Measurements from ENCODE around the gene PTPN14. TPM values are rescaled to one million over a fixed set of nuclear protein-coding genes. Genes with fewer than 3 reads are reported as not detected.

PTPN14 gene
- total RNA-seq, 6 donors from 2014 or later, result 15.4 to 42.9 (median 27.0) TPM

DNA sequence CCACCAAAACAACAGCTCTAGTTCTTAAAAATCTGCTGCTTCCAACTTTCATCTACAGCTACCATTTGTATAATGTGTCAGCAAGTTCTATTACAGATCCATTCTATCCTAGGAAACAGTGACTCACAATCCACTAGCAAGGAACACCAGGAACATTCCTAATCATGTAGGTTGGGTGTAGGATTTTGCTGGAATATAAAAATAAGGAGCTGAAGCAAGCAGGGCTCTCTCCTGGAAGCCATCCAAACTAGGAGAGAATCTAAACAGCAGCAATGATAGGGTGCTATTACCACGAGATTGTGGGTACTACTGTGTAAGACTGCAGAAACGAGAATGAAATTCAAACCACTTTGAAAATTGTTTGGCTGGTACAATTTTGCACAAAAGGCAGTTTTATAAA is 135.0 kb downstream of the PTPN14 start:
- no peaks in the 10 kb centered on the region for H3K36me3 ChIP-seq
- no peaks in the 10 kb centered on the region for H3K9me3 ChIP-seq
- H3K4me3 ChIP-seq, result no peak overlapping the region
- H3K27me3 ChIP-seq, result no peaks in the 10 kb centered on the region
- no peak for DNase-seq
- 30 to 44% methylated on average over 2 of the region's 2 CpGs for WGBS, 2 donors
- H3K4me1 ChIP-seq, result peaks cover 0 to 9% (median 0%) of the 10 kb centered on the region in 4 donors
- H3K27ac ChIP-seq, result no peak overlapping the region
- no peak for ATAC-seq (ENCODE audit: low FRiP score in 2 of 2)
- no peak for TF ChIP-seq EP300 (IDR thresholded peaks at IDR 0.05)
- no peak for TF ChIP-seq POLR2AphosphoS5 (IDR thresholded peaks at IDR 0.05)
- TF ChIP-seq POLR2A (IDR thresholded peaks at IDR 0.05), result no peak

DNA sequence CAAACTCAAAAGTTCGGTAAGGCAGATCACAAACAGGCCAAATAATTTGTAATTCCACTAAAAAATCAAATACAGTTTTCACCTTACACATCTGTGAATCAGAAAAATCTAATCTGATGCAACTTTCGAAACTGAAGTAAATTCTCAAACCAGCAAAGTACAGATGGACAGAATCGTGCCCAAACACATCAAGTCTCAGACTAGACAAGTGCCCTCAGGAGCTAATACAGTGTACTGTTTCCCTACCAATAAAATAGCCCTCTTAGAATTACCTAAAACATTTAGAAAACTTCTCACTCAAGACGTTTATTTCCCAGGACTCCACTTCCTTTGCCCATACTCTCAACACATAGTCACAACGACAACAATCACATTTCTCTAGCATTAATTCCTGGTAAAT is 136.3 kb downstream of the PTPN14 start:
- no peak for ATAC-seq (ENCODE audit: low FRiP score in 2 of 2)

GRCh38 chr1:214414691-214415090 is 136.7 kb downstream of the PTPN14 start:
- 66 to 78% methylated on average over 4 of the region's 4 CpGs for WGBS, 2 donors
- no peak for DNase-seq
- Histone ChIP-seq H3K4me3 (no peak overlapping the region), H3K36me3 (no peaks in the 10 kb centered on the region), H3K9me3 (no peaks in the 10 kb centered on the region), H3K4me1 (peaks cover 0 to 9% (median 0%) of the 10 kb centered on the region in 4 donors), H3K27me3 (no peaks in the 10 kb centered on the region), H3K27ac (no peak overlapping the region)
- ATAC-seq (ENCODE audit: low FRiP score in 2 of 2), result no peak
- TF ChIP-seq EP300 (IDR thresholded peaks at IDR 0.05), result no peak
- TF ChIP-seq POLR2A (IDR thresholded peaks at IDR 0.05), result no peak
- TF ChIP-seq, protein P1, sequence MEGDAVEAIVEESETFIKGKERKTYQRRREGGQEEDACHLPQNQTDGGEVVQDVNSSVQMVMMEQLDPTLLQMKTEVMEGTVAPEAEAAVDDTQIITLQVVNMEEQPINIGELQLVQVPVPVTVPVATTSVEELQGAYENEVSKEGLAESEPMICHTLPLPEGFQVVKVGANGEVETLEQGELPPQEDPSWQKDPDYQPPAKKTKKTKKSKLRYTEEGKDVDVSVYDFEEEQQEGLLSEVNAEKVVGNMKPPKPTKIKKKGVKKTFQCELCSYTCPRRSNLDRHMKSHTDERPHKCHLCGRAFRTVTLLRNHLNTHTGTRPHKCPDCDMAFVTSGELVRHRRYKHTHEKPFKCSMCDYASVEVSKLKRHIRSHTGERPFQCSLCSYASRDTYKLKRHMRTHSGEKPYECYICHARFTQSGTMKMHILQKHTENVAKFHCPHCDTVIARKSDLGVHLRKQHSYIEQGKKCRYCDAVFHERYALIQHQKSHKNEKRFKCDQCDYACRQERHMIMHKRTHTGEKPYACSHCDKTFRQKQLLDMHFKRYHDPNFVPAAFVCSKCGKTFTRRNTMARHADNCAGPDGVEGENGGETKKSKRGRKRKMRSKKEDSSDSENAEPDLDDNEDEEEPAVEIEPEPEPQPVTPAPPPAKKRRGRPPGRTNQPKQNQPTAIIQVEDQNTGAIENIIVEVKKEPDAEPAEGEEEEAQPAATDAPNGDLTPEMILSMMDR (IDR thresholded peaks at IDR 0.05), result no peak
- TF ChIP-seq POLR2AphosphoS5 (IDR thresholded peaks at IDR 0.05), result no peak

More for the DNA sequence above, 136.3 kb downstream of the PTPN14 start:
- no peaks in the 10 kb centered on the region for H3K9me3 ChIP-seq
- 79 to 83% methylated on average over 5 of the region's 5 CpGs for WGBS, 2 donors
- H3K27me3 ChIP-seq, result no peaks in the 10 kb centered on the region
- peaks cover 0 to 9% (median 0%) of the 10 kb centered on the region in 4 donors for H3K4me1 ChIP-seq
- no peak for DNase-seq
- no peak overlapping the region for H3K4me3 ChIP-seq
- TF ChIP-seq, protein P1 (IDR thresholded peaks at IDR 0.05), result no peak
- TF ChIP-seq EP300 (IDR thresholded peaks at IDR 0.05) (no peak), POLR2AphosphoS5 (IDR thresholded peaks at IDR 0.05) (no peak), POLR2A (IDR thresholded peaks at IDR 0.05) (no peak)
- no peaks in the 10 kb centered on the region for H3K36me3 ChIP-seq
- H3K27ac ChIP-seq, result no peak overlapping the region

DNA sequence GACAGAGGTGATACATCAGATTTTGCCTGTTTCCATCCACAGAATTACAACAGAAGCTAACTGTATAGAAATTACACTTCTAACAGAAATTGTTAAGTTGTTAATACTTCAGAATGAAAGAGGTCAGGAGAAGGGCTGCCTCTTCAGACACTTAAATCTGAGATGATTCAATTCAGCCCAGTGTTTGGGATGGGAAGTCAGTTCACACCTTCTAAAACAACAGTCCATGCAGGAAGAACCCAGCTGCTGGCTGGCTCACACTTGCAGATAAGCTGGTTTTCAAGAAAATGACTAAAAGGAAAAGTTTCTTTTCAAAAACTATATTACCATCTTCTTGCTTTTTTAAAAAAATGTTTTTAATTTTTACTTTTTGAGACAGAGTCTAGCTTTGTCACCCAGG is 138.1 kb downstream of the PTPN14 start:
- no peaks in the 10 kb centered on the region for H3K9me3 ChIP-seq
- no peaks in the 10 kb centered on the region for H3K27me3 ChIP-seq
- DNase-seq (no peak), ATAC-seq (ENCODE audit: low FRiP score in 2 of 2) (no peak)
- H3K4me1 ChIP-seq, result peaks cover 0 to 9% (median 0%) of the 10 kb centered on the region in 4 donors
- H3K27ac ChIP-seq, result no peak overlapping the region
- H3K36me3 ChIP-seq, result no peaks in the 10 kb centered on the region
- no peak overlapping the region for H3K4me3 ChIP-seq
- TF ChIP-seq EP300 (IDR thresholded peaks at IDR 0.05) (no peak), POLR2A (IDR thresholded peaks at IDR 0.05) (no peak), POLR2AphosphoS5 (IDR thresholded peaks at IDR 0.05) (no peak)
- TF ChIP-seq, protein P1 (IDR thresholded peaks at IDR 0.05), result no peak

GRCh38 chr1:214404571-214405213 is 146.7 kb downstream of the PTPN14 start:
- Histone ChIP-seq H3K27me3 (no peaks in the 10 kb centered on the region), H3K36me3 (peaks cover 0 to 15% (median 0%) of the 10 kb centered on the region in 4 donors), H3K9me3 (no peaks in the 10 kb centered on the region), H3K4me3 (no peak overlapping the region), H3K27ac (peak overlapping the region in 1 of 4 donors; percentile 12), H3K4me1 (no peaks in the 10 kb centered on the region)
- no peak for ATAC-seq (ENCODE audit: low FRiP score in 2 of 2)
- DNase-seq, result no peak
- TF ChIP-seq, protein P1 (IDR thresholded peaks at IDR 0.05), result no peak
- TF ChIP-seq EP300 (IDR thresholded peaks at IDR 0.05) (no peak), POLR2AphosphoS5 (IDR thresholded peaks at IDR 0.05) (no peak), POLR2A (IDR thresholded peaks at IDR 0.05) (no peak)
- WGBS, 2 donors, result 79 to 80% methylated on average over 9 of the region's 9 CpGs

Data from upper lobe of left lung (tissue), 6 donors.